ENCODE results near the gene MYMK. TPM values are rescaled to one million over a fixed set of nuclear protein-coding genes. Genes with fewer than 3 reads are reported as not detected.

The MYMK gene
- total RNA-seq, 4 donors from 2014 or later: not detected

- DNase-seq (ENCODE audit: low spot score) (no peak), ATAC-seq (ENCODE audit: low FRiP score) (no peak)
- TF ChIP-seq CTCF (IDR thresholded peaks at IDR 0.05): no peak
Measured at GRCh38 chr9:133524146-133524545, 613 bp downstream of the MYMK start.

- ATAC-seq (ENCODE audit: low FRiP score) (no peak), DNase-seq (ENCODE audit: low spot score) (no peak)
- no peak for TF ChIP-seq CTCF (IDR thresholded peaks at IDR 0.05)
Measured at GRCh38 chr9:133523106-133523505, 1.7 kb downstream of the MYMK start.

- DNase-seq (ENCODE audit: low spot score): no peak
- ATAC-seq (ENCODE audit: low FRiP score): no peak
- no peak for TF ChIP-seq CTCF (IDR thresholded peaks at IDR 0.05)
Measured at GRCh38 chr9:133522073-133522910, 2.5 kb downstream of the MYMK start.

GRCh38 chr9:133521122-133522072, 3.4 kb downstream of the MYMK start:
- ATAC-seq (ENCODE audit: low FRiP score): no peak
- DNase-seq (ENCODE audit: low spot score): no peak
- TF ChIP-seq CTCF (IDR thresholded peaks at IDR 0.05): no peak

GRCh38 chr9:133520121-133520835, 4.5 kb downstream of the MYMK start:
- TF ChIP-seq CTCF (IDR thresholded peaks at IDR 0.05): no peak
- DNase-seq (ENCODE audit: low spot score): no peak
- ATAC-seq (ENCODE audit: low FRiP score): no peak

GRCh38 chr9:133519693-133520092, 5.1 kb downstream of the MYMK start:
- ATAC-seq (ENCODE audit: low FRiP score) (no peak), DNase-seq (ENCODE audit: low spot score) (no peak)
- no peak for TF ChIP-seq CTCF (IDR thresholded peaks at IDR 0.05)

All from omental fat pad (tissue), 4 donors.